NCI-H2196 treated with DMSO at 0.1 percent for 48 hours (cell line): ENCODE data around the gene KMT2D.
"Not testable (repeated sequence)": the region's sequence is repeated elsewhere in the genome, so short reads cannot be mapped to it uniquely, and the experiment has no call there.

ENCODE experiments used
- DNase-seq: peaks from one replicate; lab custom pipeline; 2025; ENCODE audit not compliant: unreplicated experiment; lab: John Stamatoyannopoulos, UW

KMT2D gene

DNA sequence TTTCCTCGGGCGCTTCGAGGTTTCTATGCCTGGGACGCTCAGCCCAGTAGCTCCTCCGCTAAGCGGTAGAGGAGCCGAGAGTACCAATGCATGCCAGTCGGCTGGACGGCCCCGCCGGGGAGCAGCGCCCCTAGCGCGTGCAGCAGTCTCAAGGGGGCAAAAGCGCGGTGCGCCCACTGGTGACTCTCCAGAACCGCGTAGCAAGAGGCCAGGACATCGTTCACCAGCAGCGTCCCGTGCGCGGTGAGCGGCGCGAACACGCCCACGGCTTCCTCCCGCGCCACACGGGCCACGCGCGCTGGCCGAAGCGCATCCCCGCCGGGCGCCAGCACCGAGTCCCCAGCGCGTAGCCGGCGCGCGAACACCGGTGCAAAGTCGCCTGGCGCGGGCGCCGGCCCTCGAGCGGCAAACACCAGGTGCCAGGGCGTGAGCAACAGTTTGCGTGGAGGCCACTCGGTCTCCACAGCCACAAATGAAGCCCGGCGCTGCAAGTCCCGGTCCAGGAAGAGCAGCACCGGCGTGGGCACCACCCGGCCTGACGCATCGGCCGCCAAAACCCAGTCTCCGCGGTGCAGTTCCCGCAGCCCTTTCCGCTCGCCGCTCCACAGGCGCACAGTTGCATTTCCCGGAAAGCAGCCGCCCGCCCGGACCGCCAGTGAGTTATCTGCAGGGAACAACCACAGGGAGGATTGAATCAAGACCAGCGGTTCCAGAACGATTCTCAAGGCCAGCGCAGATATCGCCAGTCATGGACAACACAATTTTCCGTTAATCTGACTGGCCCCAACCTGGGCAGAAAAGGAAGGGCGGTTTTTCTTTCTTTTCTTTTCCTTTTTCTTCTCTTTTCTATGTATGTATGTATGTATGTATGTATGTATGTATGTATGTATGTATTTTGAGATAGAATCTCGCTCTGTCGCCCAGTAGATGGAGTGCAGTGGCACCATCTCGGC, 29.5 kb upstream of the KMT2D start:
- DNase-seq, result no peak

GRCh38 chr12:49088932-49089330, 28.3 kb upstream of the KMT2D start:
- no peak for DNase-seq

- peak; percentile 98 for DNase-seq
Measured at GRCh38 chr12:49088150-49088931, 27.7 kb upstream of the KMT2D start.

DNA sequence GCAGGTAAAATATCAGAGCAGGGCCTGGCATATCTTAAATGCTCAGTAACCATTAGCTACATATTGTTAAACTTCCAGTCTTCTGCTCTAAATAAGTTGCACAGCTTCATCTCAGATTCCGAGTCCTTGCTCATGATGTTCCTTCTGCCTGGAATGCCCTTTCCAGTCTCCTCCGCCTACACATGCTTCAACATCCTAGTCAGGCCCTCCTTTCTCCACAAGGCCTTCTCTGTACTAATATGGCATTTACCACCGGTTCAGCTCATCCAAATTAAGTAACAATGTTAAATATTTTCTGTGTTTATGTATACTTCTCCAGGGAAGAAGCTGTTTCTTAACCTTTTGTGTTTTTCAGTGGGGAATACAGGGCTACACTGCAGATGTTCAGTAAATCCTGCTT, 25.5 kb upstream of the KMT2D start:
- no peak for DNase-seq

DNA sequence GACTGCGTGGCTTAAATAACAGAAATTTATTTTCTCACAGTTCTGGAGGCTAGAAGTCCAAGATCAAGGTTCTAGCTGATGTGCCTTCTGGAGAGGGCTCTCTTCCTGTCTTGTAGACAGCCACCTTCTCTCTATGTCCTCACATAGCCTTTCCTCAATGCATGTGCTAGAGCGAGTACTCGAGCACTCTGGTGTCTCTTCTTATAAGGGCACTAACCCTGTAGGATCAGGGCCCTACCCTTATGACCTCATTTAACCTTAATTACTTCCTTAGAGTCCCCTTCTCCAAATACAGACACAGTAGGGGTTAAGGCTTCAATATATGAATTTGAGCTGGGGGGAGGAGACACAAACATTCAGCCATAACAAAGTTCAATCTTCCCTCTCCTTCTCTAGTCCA, 23.8 kb upstream of the KMT2D start:
- no peak for DNase-seq

DNA sequence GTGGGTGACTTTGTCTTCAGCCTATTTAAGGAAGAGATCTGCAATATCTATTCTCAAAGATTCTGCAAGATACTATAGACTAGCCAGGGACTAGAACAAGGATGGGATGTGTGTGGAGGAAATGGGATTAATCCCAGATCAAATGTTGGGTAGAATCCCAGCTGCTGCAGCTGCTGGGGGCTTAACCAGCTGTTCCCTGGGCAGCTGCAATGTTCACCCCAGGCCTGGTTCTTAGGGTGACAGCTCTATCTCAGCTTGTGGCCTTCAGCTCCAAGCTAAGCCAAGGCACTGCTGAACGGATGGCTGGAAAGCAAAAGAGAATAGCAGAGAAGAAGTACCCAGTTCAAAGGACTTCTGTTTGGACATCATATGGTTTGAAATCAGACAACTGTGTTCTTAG, 19.2 kb upstream of the KMT2D start:
- no peak for DNase-seq

GRCh38 chr12:49070971-49071370, 10.4 kb upstream of the KMT2D start:
- no peak for DNase-seq

DNA sequence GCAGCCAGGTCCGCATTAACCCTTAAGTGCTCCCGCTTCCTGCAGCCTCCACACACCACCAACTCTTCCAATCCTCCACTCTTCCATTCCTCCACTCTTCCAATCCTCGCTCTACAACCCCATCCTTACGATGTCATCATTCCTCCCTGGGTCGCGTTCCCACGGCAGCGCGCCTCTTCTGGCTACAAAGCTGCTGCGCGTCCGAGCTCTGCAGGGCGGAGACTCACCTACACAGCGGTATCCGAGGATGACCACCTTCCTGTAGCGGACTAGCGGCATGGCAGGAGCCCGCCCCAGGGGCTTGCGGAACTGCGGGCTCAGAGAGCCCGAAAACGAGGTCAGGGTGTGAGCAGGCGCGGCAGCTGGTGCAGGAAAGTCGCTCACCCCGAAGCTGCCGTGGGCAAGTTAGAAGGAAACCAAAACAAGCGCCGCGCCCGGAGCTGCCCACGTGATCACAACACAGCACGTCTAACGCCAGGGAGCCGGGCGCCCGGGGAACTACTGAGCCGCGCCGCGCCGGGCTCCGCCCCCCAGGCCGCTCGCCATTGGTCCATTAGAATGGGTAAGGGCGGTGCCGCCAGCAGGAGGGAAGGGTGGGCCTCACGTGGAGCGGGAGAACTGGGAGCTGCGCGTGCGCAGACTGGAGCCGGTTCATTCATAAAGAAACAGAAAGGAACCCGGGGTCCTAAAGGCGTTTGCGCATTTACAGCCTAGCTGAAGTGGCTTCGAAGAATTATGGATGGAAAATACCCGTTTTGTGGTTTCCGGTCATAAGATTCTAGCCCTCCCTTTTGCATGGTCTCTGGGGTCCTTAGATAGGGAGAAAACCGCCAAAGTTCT, 9.1 kb upstream of the KMT2D start, which contains the start of gene RHEBL1:
Gene RHEBL1 (minus strand): TSS at position 473 of the 840 bp plus-strand sequence. CDS start 194 bp downstream, at position 279.
- peak; percentile 95 for DNase-seq

DNA sequence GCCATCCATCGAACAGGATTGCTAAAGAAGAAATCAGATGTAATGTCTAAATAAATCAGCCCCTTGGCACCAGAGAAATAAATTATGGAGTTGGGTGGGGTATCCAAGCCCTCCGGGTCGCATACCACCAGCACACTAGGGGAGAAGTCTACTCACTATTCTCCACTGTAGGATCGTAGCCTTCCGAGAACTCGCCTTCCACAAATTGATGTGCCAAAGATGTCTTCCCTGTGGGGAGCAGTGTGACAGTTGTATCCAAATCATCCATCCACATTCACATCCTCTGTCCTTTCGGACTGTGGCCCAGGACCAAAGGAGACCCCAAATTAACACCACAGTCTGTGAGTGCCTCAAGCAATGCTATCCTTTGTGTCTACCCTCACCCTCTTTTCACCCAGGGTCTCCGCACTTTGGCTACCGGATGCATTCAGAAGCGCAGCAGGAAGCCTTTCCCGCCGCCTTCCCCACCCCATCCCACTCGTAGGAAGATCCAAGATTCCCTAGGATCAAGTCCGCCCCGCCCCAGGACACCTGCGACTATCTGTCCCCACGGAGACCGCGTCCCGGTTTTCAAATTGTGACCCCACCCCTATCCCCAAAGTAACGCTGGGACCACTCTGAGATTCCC, 8.4 kb upstream of the KMT2D start:
- no peak for DNase-seq

GRCh38 chr12:49066120-49066519, 5.5 kb upstream of the KMT2D start:
- DNase-seq, result no peak

DNA sequence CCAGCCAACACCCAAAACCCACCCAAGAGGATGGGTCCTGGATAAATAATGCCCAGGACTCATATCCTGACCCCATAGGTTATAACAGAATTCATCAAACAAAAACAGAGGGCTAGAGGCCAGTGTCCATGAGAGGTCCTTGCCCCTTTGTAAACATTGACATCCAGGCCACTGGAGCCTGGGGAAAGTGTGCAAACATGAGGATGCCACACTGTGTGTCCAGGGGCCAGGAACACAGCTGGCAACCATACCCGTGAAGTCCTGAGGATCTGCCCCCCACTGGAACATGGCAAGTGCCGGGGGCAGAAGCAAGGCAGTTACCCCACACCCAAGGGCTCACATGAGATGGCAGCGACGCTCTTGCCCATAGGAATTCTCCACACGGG, 4.2 kb upstream of the KMT2D start:
- no peak for DNase-seq

GRCh38 chr12:49061916-49062315, 1.3 kb upstream of the KMT2D start:
- not testable (repeated sequence) for DNase-seq

- DNase-seq, result no peak
Measured at GRCh38 chr12:49061157-49061650, 610 bp upstream of the KMT2D start.

DNA sequence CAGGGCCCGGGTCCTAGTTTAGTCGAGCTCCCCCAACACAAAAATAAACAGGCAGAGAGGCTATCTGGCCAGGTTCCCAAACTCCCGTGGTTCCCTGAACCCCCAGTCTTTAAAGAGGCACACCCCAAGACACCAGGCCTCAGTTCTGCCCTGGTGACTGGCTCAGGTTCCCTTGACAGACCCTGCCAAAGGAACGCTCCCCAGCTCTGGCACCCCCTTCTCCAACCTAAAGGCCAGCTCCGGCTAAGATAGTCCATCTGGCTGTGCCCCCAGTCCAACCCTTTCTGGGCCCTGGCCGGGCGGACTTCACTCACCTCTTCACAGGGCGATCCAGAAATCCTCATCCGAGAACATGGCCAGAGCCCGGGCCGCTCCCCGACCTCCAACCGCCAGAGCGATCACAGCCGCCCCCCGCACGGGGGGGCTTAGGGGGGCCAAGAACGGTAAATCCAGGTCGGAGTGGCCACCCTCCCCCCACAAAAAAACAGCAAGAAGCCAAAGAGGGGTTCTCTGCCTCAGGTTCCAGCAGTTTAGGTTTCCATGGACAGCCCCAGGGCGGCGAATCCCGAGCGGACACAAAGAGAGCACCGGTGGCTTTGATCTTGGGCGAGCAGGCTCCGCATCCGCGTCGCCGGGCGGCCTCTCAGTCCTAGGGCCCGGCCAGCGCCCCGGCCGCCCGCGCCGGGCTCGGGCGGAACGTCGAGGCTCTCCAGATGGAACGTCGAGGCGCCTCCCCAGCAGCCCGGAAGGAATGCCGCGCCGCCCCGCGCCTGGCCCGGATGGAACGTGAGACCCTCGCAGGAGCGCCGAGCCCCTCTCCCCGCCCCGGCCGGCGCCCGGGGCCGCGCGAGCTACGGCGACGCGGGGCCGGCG, 1.1 kb downstream of the KMT2D start:
- DNase-seq, result no peak

DNA sequence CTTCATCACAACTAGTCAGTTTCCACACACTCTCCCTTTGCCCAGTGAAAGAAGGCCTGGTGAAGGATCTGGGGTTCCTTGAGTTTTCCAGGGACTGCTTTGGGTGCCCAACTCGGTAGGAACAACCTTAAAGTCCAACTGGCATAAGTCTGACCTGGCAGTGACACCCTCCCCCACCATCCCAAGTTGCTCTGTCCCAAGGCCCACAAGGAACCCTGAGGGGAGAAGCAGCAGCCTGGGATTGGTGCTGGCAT, 1.6 kb downstream of the KMT2D start:
- DNase-seq, result no peak

DNA sequence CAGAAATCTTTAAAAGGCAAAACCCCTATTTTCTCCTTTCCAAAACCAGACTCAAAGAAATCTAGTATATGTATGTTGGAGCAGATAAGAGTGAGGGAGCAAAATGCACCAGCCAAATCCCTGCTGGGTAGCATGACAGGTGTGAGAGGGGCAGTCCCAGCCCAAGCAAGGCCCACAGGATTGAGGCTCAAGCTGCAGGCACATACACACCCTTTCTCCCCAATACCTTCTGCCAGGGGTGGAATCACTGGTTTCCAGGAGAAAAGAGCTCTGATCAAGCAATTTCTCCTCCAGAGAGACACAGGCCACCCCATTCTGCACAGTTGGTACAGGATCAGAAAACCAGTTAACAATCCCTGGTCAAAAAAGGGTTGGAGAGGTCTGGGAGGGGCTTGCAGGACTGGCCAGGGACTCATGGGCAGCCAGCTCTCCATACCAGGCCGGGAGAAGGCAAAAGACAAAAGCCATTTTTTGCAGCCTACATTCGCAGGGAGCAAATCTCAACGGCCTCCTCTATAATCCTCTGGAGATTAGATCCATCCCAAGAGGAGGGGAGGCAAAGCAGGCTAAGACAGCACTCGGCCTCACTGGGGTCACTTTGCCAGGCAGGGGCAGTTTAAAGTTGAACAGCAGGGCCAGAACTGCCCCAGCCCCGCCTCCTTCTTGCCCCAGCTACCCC, 2.1 kb downstream of the KMT2D start:
- no peak for DNase-seq

DNA sequence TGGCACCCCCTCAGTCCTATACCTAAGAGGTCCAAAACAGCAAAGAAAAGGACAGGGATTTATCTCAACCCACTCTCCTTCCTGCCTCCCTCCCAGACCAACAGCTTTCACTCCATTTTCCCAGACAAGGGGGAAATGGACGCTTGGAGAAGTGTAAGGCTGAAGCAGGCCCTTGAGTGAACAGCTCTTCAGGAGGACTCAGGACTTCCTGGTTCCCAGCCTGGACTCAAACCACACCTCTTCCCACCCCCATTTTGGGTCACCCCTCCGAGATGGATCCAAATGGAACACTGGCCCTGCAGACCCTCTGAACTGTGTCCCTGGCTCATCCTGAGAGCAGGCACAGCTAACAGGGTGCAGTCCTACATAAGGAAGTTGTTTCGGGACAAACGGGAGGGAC, 2.7 kb downstream of the KMT2D start:
- DNase-seq, result no peak

GRCh38 chr12:49055978-49056754, 4.4 kb downstream of the KMT2D start:
- no peak for DNase-seq
